IMR-90 (cell line): ENCODE measurements around the gene RAD51B. TPM values are rescaled to one million over a fixed set of nuclear protein-coding genes. Genes with fewer than 3 reads are reported as not detected.

Experiments used
- ATAC-seq: fragments of 200-7000 bp; cut with Tn5 transposase; 2 replicates; pipeline ENCODE4 v1.9.1; 2020; ENCODE audit warnings: low read depth, mild to moderate bottlenecking, moderate library complexity
- BruUV-seq: library from RNA; stranded (reverse); fragments of 400-500 nt; replicated peaks from 2 replicates; lab custom pipeline; 2021; lab: Mats Ljungman, UMichigan
- CTCF ChIA-PET: fragments of 300-600 bp; formaldehyde crosslinking; extraction: SDS; loops from one replicate; lab custom pipeline; 2021; ENCODE audit warnings: antibody characterized with exemption; lab: Yijun Ruan, JAX
- POLR2A ChIA-PET: fragments of 300-600 bp; sonication (Branson Sonifier 250); formaldehyde crosslinking; loops from one replicate; lab custom pipeline; 2022; ENCODE audit warnings: antibody characterized with exemption; ENCODE audit not compliant: unreplicated experiment; lab: Charles Lee
- DNase-seq: peaks from one replicate; pipeline ENCODE4 v3.0.0; 2013
- H2AFZ ChIP-seq: replicated peaks from 2 replicates; pipeline ENCODE3; 2013; ENCODE audit warnings: low read length, mild to moderate bottlenecking; ENCODE audit not compliant: poor library complexity
- H2AK5ac ChIP-seq: 2 replicates; pipeline ENCODE4 v1.6.1; 2013; ENCODE audit warnings: low read depth, low read length, inconsistent platforms
- H2AK9ac ChIP-seq: replicated peaks from 2 replicates; pipeline ENCODE3; 2013; ENCODE audit warnings: mild to moderate bottlenecking, low read depth, low read length, moderate library complexity; ENCODE audit not compliant: poor library complexity
- H2BK120ac ChIP-seq: 2 replicates; pipeline ENCODE4 v1.6.1; 2013; ENCODE audit warnings: low read depth, low read length, inconsistent platforms
- H2BK15ac ChIP-seq: 3 replicates; pipeline ENCODE4 v1.6.1; 2013; ENCODE audit warnings: low read depth, low read length, inconsistent platforms
- H2BK20ac ChIP-seq: 2 replicates; pipeline ENCODE4 v1.6.1; 2013; ENCODE audit warnings: low read depth, mild to moderate bottlenecking, inconsistent platforms, low read length, moderate library complexity
- H2BK5ac ChIP-seq: 2 replicates; pipeline ENCODE4 v1.6.1; 2013; ENCODE audit warnings: mild to moderate bottlenecking, low read depth, low read length, inconsistent platforms; ENCODE audit not compliant: poor library complexity, severe bottlenecking
- H3K14ac ChIP-seq: replicated peaks from 2 replicates; pipeline ENCODE4 v1.6.1; 2013; ENCODE audit warnings: low read depth, low read length, inconsistent platforms
- H3K18ac ChIP-seq: 2 replicates; pipeline ENCODE4 v1.6.1; 2013; ENCODE audit warnings: low read depth, low read length, control low read depth
- H3K23ac ChIP-seq: 2 replicates; pipeline ENCODE4 v1.6.1; 2013; ENCODE audit warnings: low read depth, low read length, inconsistent platforms
- H3K27ac ChIP-seq: 2 replicates; pipeline ENCODE4 v1.5.1; 2013; ENCODE audit warnings: mild to moderate bottlenecking, control low read depth, low read length; ENCODE audit not compliant: insufficient read depth
- H3K27me3 ChIP-seq: 2 replicates; pipeline ENCODE4 v1.6.1; 2013; ENCODE audit warnings: low read length; ENCODE audit not compliant: control insufficient read depth, insufficient read depth
- H3K36me3 ChIP-seq: 2 replicates; pipeline ENCODE4 v1.6.1; 2013; ENCODE audit warnings: low read length, mixed read lengths; ENCODE audit not compliant: control insufficient read depth, insufficient read depth
- H3K4ac ChIP-seq: 2 replicates; pipeline ENCODE4 v1.6.1; 2013; ENCODE audit warnings: low read depth, low read length, inconsistent platforms
- H3K4me1 ChIP-seq: 2 replicates; pipeline ENCODE4 v1.6.1; 2013; ENCODE audit warnings: low read length, mixed read lengths; ENCODE audit not compliant: control insufficient read depth, insufficient read depth
- H3K4me2 ChIP-seq: 2 replicates; pipeline ENCODE4 v1.6.1; 2013; ENCODE audit warnings: low read depth, mild to moderate bottlenecking, control low read depth, low read length, moderate library complexity
- H3K4me3 ChIP-seq: 2 replicates; pipeline ENCODE4 v1.5.1; 2013; ENCODE audit warnings: low read depth, mild to moderate bottlenecking, control low read depth, low read length, moderate library complexity; ENCODE audit not compliant: insufficient read depth
- H3K56ac ChIP-seq: 2 replicates; pipeline ENCODE4 v1.6.1; 2013; ENCODE audit warnings: low read length, inconsistent platforms; ENCODE audit not compliant: insufficient read depth; ENCODE audit errors: extremely low read depth
- H3K79me1 ChIP-seq, 2 experiments: 2 replicates each; pipeline ENCODE4 v1.6.1; 2013; ENCODE audit warnings: low read length in 2 of 2, inconsistent platforms in 1 of 2, low read depth in 1 of 2
- H3K9ac ChIP-seq: 2 replicates; pipeline ENCODE4 v1.6.1; 2013; ENCODE audit warnings: low read depth, low read length, control low read depth
- H3K9me1 ChIP-seq: 2 replicates; pipeline ENCODE4 v1.6.1; 2013; ENCODE audit warnings: low read length, inconsistent platforms; ENCODE audit not compliant: insufficient read depth
- H3K9me3 ChIP-seq: 2 replicates; pipeline ENCODE4 v1.6.1; 2013; ENCODE audit warnings: low read length; ENCODE audit not compliant: control insufficient read depth, insufficient read depth
- H4K20me1 ChIP-seq: 2 replicates; pipeline ENCODE4 v1.6.1; 2013; ENCODE audit warnings: low read length, inconsistent platforms; ENCODE audit not compliant: insufficient read depth
- H4K5ac ChIP-seq: 2 replicates; pipeline ENCODE4 v1.6.1; 2013; ENCODE audit warnings: mild to moderate bottlenecking, low read depth, low read length, control low read depth
- H4K8ac ChIP-seq, 2 experiments: 2 replicates each; pipeline ENCODE4 v1.6.1; 2013; ENCODE audit warnings: low read depth in 2 of 2, low read length in 2 of 2, control low read depth in 1 of 2, inconsistent platforms in 1 of 2
- H4K91ac ChIP-seq: 2 replicates; pipeline ENCODE4 v1.6.1; 2013; ENCODE audit warnings: low read depth, low read length, inconsistent platforms; ENCODE audit not compliant: insufficient read depth
- BHLHE40 ChIP-seq: fragments of 150-350 bp; IDR thresholded peaks from 2 replicates; pipeline ENCODE4 v1.6.1; 2016; ENCODE audit warnings: mild to moderate bottlenecking, low read depth, low read length
- CEBPB ChIP-seq: IDR thresholded peaks from 2 replicates; pipeline ENCODE4 v1.6.1; 2012; ENCODE audit warnings: low read depth, low read length, improper control_type of control experiment
- CHD1 ChIP-seq: IDR thresholded peaks from 2 replicates; pipeline ENCODE4 v1.6.1; 2012; ENCODE audit warnings: low read depth, low read length, improper control_type of control experiment
- FOS ChIP-seq: fragments of 150-350 bp; IDR thresholded peaks from 2 replicates; pipeline ENCODE4 v1.6.1; 2016; ENCODE audit warnings: low read depth, low read length
- MAFK ChIP-seq: IDR thresholded peaks from 2 replicates; pipeline ENCODE4 v1.6.1; 2012; ENCODE audit warnings: low read depth, low read length, improper control_type of control experiment
- MAZ ChIP-seq: IDR thresholded peaks from 2 replicates; pipeline ENCODE4 v1.6.1; 2012; ENCODE audit warnings: low read depth, mild to moderate bottlenecking, low read length, improper control_type of control experiment, moderate library complexity, borderline replicate concordance
- MXI1 ChIP-seq: IDR thresholded peaks from 2 replicates; pipeline ENCODE4 v1.6.1; 2012; ENCODE audit warnings: low read depth, mild to moderate bottlenecking, low read length, moderate library complexity, borderline replicate concordance
- NFE2L2 ChIP-seq: fragments of 150-350 bp; IDR thresholded peaks from 2 replicates; pipeline ENCODE4 v1.6.1; 2016; ENCODE audit warnings: low read depth, mild to moderate bottlenecking, low read length
- POLR2A ChIP-seq: IDR thresholded peaks from 2 replicates; pipeline ENCODE4 v1.6.1; 2012; ENCODE audit warnings: mild to moderate bottlenecking, low read depth, low read length
- RAD21 ChIP-seq: IDR thresholded peaks from 2 replicates; pipeline ENCODE4 v1.6.1; 2012; ENCODE audit warnings: low read length, improper control_type of control experiment
- RCOR1 ChIP-seq: IDR thresholded peaks from 2 replicates; pipeline ENCODE4 v1.6.1; 2012; ENCODE audit warnings: mild to moderate bottlenecking, low read length, improper control_type of control experiment; ENCODE audit not compliant: insufficient replicate concordance
- RFX5 ChIP-seq: IDR thresholded peaks from 2 replicates; pipeline ENCODE4 v1.8.0; 2012; ENCODE audit warnings: low read depth, mild to moderate bottlenecking, low read length, moderate library complexity
- SMC3 ChIP-seq: fragments of 150-350 bp; IDR thresholded peaks from 2 replicates; pipeline ENCODE4 v1.6.1; 2016; ENCODE audit warnings: low read depth, mild to moderate bottlenecking, antibody characterized with exemption, low read length, moderate library complexity
- WGBS, 2 experiments: methylation state at CpG; one replicate each; pipeline versions ENCODE4 v1.1.5 to v1.1.7; 2013; ENCODE audit warnings: missing lambda C conversion rate in 2 of 2; ENCODE audit not compliant: insufficient read length in 1 of 2; ENCODE audit errors: extremely low coverage in 2 of 2; 5-methylcytosine and 5-hydroxymethylcytosine counted together
- dilution Hi-C: fragments of 300-500 bp; cut with HindIII; formaldehyde crosslinking; loops from one replicate; pipeline ENCODE4 v1.14.3; 2018; ENCODE audit warnings: low sequenced_read_pairs; ENCODE audit not compliant: unreplicated experiment
- in situ Hi-C: fragments of 300-500 bp; cut with MboI; formaldehyde crosslinking; loops from 3 replicates; pipeline ENCODE4 v1.14.3; 2019; ENCODE audit warnings: low sequenced_read_pairs, inconsistent platforms, mixed read lengths
- intact Hi-C: fragments of 100-400 bp; cut with micrococcal nuclease; formaldehyde crosslinking; loops from 2 replicates; pipeline ENCODE4 v1.10.0; 2022
- polyA plus RNA-seq, 3 experiments: library from polyadenylated mRNA; depleted of rRNA; stranded (reverse); fragments of >200 nt; gene quantifications; 2 replicates each; pipeline ENCODE4 v1.2.3, GENCODE V29; 2012; ENCODE audit warnings: low replicate concordance in 1 of 3
- total RNA-seq: library from RNA; depleted of rRNA; stranded (reverse); fragments of >200 nt; gene quantifications from 2 replicates; pipeline ENCODE4 v1.2.3, GENCODE V29; 2012
- TF ChIP-seq, protein P1 (sequence below): fragments of 150-350 bp; IDR thresholded peaks from 2 replicates; pipeline ENCODE4 v1.6.1; 2017; ENCODE audit warnings: mild to moderate bottlenecking, antibody characterized with exemption, low read length, low read depth
- TF ChIP-seq, protein P2 (sequence below): conservative IDR thresholded peaks from 2 replicates; pipeline ENCODE4 v1.5.1; 2012; ENCODE audit warnings: mild to moderate bottlenecking, low read depth, low read length, improper control_type of control experiment
- TF ChIP-seq, protein P3 (sequence below): fragments of 150-350 bp; IDR thresholded peaks from 2 replicates; pipeline ENCODE4 v1.6.1; 2016; ENCODE audit warnings: low read depth, mild to moderate bottlenecking, low read length, moderate library complexity, borderline replicate concordance

The RAD51B gene
- total and polyA plus RNA-seq, 2 of the 4 experiments (the other 2 are of a cell fraction), result 5.1 to 18.8 TPM

DNA sequence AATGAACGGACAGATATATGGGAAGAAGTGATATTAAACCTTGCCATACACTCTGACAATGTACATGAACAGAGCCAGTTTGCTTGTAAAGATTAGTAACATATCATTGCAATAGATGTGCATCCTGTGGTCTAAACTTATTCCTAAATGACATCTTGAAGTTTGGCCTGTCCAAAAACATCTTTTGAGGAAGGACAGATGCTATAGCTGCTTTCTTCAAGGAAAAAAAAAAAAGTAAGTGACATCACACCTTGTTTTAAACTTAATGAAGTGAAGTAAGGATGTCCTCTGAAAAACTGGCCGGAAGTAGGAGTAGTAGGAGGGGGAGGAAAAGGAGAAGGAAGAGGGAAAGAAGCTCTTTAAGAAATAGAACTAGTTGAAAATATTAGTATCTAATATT lies 132.8 kb downstream of the RAD51B start:
- H3K27me3 ChIP-seq, result no peaks in the 10 kb centered on the region
- H2BK20ac ChIP-seq, result no peak overlapping the region
- no peak overlapping the region for H3K9ac ChIP-seq
- no TSS peak for BruUV-seq
- H2AK5ac ChIP-seq, result no peak overlapping the region
- no peak overlapping the region for H2BK120ac ChIP-seq
- H3K4me1 ChIP-seq, result 0 out of 2 replicates have a peak, but pooled peaks cover 2% of the 10 kb centered on the region
- H3K27ac ChIP-seq, result no peak overlapping the region; the same call in 1 of the 2 replicates
- no peak overlapping the region for H2AFZ ChIP-seq
- no peak for TF ChIP-seq MXI1
- no peak for TF ChIP-seq RFX5
- no peak for TF ChIP-seq RCOR1
- no peak for TF ChIP-seq POLR2A
- TF ChIP-seq BHLHE40, result no peak
- no peak for TF ChIP-seq FOS
- TF ChIP-seq CEBPB, result no peak
- TF ChIP-seq, protein P1, sequence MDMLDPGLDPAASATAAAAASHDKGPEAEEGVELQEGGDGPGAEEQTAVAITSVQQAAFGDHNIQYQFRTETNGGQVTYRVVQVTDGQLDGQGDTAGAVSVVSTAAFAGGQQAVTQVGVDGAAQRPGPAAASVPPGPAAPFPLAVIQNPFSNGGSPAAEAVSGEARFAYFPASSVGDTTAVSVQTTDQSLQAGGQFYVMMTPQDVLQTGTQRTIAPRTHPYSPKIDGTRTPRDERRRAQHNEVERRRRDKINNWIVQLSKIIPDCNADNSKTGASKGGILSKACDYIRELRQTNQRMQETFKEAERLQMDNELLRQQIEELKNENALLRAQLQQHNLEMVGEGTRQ, result no peak
- no peak for TF ChIP-seq RAD21
- TF ChIP-seq MAZ, result no peak
- no peak for TF ChIP-seq NFE2L2
- TF ChIP-seq, protein P2, sequence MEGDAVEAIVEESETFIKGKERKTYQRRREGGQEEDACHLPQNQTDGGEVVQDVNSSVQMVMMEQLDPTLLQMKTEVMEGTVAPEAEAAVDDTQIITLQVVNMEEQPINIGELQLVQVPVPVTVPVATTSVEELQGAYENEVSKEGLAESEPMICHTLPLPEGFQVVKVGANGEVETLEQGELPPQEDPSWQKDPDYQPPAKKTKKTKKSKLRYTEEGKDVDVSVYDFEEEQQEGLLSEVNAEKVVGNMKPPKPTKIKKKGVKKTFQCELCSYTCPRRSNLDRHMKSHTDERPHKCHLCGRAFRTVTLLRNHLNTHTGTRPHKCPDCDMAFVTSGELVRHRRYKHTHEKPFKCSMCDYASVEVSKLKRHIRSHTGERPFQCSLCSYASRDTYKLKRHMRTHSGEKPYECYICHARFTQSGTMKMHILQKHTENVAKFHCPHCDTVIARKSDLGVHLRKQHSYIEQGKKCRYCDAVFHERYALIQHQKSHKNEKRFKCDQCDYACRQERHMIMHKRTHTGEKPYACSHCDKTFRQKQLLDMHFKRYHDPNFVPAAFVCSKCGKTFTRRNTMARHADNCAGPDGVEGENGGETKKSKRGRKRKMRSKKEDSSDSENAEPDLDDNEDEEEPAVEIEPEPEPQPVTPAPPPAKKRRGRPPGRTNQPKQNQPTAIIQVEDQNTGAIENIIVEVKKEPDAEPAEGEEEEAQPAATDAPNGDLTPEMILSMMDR, result no peak
- no peak for TF ChIP-seq MAFK
- no peak for TF ChIP-seq SMC3
- no peak for TF ChIP-seq CHD1
- TF ChIP-seq, protein P3, sequence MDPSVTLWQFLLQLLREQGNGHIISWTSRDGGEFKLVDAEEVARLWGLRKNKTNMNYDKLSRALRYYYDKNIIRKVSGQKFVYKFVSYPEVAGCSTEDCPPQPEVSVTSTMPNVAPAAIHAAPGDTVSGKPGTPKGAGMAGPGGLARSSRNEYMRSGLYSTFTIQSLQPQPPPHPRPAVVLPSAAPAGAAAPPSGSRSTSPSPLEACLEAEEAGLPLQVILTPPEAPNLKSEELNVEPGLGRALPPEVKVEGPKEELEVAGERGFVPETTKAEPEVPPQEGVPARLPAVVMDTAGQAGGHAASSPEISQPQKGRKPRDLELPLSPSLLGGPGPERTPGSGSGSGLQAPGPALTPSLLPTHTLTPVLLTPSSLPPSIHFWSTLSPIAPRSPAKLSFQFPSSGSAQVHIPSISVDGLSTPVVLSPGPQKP, result no peak
- DNase-seq (no peak), ATAC-seq (no peak)
- peaks cover 6% of the 10 kb centered on the region; the same call in 1 of the 2 replicates for H3K9me3 ChIP-seq
- no peaks in the 10 kb centered on the region for H3K79me1 ChIP-seq
- H3K56ac ChIP-seq, result no peak overlapping the region; the same call in 1 of the 2 replicates
- no peak overlapping the region for H2BK15ac ChIP-seq
- no peak overlapping the region for H2BK5ac ChIP-seq
- H3K36me3 ChIP-seq, result no peaks in the 10 kb centered on the region
- H4K8ac ChIP-seq, result no peak overlapping the region
- H3K23ac ChIP-seq, result no peak overlapping the region
- no CpG with 5 or more reads among the region's 2 CpGs for WGBS, 2 experiments
- H3K14ac ChIP-seq, result no peak overlapping the region
- H3K18ac ChIP-seq, result peak overlapping the region; percentile 88
- no peak overlapping the region for H3K4me3 ChIP-seq
- CTCF ChIA-PET, result interaction anchor here (1.1 kb wide), 1 partner anchor 9 kb away, joined by 6 read pairs; no protein-coding TSS in a partner anchor
- intact Hi-C loops, result no loop called here
- H3K9me1 ChIP-seq, result no peaks in the 10 kb centered on the region
- no peaks in the 10 kb centered on the region for H4K20me1 ChIP-seq
- POLR2A ChIA-PET, result no interaction called here
- H3K4me2 ChIP-seq, result no peak overlapping the region
- dilution Hi-C loops, result no loop called here
- H4K5ac ChIP-seq, result no peak overlapping the region
- no peak overlapping the region for H4K91ac ChIP-seq
- H3K4ac ChIP-seq, result no peak overlapping the region; the same call in 1 of the 2 replicates
- no peak overlapping the region for H2AK9ac ChIP-seq
- in situ Hi-C loops, result loop anchor here (5.0 kb wide), 1 partner anchor 290 kb away; no protein-coding TSS in a partner anchor
